Neural crest cell (in vitro differentiated cells): ENCODE results near the gene NGF. TPM values are rescaled to one million over a fixed set of nuclear protein-coding genes. Genes with fewer than 3 reads are reported as not detected.

Experiments used
- DNase-seq: peaks from one replicate; pipeline ENCODE4 v3.0.0; 2021; ENCODE audit warnings: low read depth, mixed read lengths, low spot score
- H3K27ac Mint-ChIP-seq: one replicate; pipeline ENCODE4 v1.8.0; 2021; ENCODE audit warnings: mild to moderate bottlenecking, mixed read lengths; ENCODE audit not compliant: unreplicated experiment
- H3K27me3 Mint-ChIP-seq: 2 replicates; pipeline ENCODE4 v1.8.0; 2021; ENCODE audit warnings: low read depth, mild to moderate bottlenecking, mixed read lengths
- H3K36me3 Mint-ChIP-seq: 2 replicates; pipeline ENCODE4 v1.8.0; 2021; ENCODE audit warnings: low read depth, mild to moderate bottlenecking, mixed read lengths
- H3K4me1 Mint-ChIP-seq: 2 replicates; pipeline ENCODE4 v1.8.0; 2021; ENCODE audit warnings: mixed read lengths
- H3K4me3 Mint-ChIP-seq: one replicate; pipeline ENCODE4 v1.8.0; 2021; ENCODE audit warnings: mild to moderate bottlenecking, mixed read lengths
- H3K9me3 Mint-ChIP-seq: 2 replicates; pipeline ENCODE4 v1.8.0; 2021; ENCODE audit warnings: mixed read lengths
- CTCF ChIP-seq: fragments of 200-600 bp; sonication (generic); conservative IDR thresholded peaks from 2 replicates; pipeline ENCODE4 v1.5.0; 2021; ENCODE audit warnings: antibody characterized with exemption, mild to moderate bottlenecking
- total RNA-seq: library from RNA; stranded (reverse); gene quantifications from 2 replicates; pipeline ENCODE4 v1.2.1, GENCODE V29; 2021

The NGF gene
- total RNA-seq, 1 donor from 2014 or later, result not detected

DNA sequence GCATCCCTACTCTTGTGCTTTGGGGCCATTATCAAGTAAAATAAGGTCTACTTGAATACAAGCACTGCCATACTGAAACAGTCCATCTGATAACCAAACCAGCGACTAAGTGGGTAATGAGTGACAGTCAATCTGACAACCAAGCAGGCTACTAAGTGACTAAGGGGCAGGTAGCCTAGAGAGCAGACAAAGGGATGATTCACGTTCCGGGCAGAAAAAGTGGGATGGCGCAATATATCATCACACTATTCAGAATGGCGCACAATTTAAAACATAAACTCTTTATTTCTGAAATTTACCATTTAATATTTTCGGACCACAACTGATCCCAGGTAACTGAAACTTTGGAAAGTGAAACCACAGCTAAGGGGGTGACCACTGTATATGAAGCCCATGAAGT, 17.7 kb downstream of the NGF start:
- no peak for TF ChIP-seq CTCF
- H3K9me3 Mint-ChIP-seq, result no peaks in the 10 kb centered on the region
- H3K27me3 Mint-ChIP-seq, result no peaks in the 10 kb centered on the region
- no peaks in the 10 kb centered on the region for H3K36me3 Mint-ChIP-seq
- H3K4me3 Mint-ChIP-seq, result no peak overlapping the region
- peaks cover 6% of the 10 kb centered on the region for H3K4me1 Mint-ChIP-seq
- H3K27ac Mint-ChIP-seq, result no peak overlapping the region
- DNase-seq, result no peak

GRCh38 chr1:115319706-115320105, 18.3 kb downstream of the NGF start:
- Mint-ChIP-seq H3K9me3 (no peaks in the 10 kb centered on the region), H3K4me1 (peaks cover 6% of the 10 kb centered on the region), H3K27ac (no peak overlapping the region), H3K36me3 (no peaks in the 10 kb centered on the region), H3K27me3 (no peaks in the 10 kb centered on the region), H3K4me3 (no peak overlapping the region)
- DNase-seq, result no peak
- no peak for TF ChIP-seq CTCF

GRCh38 chr1:115317101-115318012, 20.7 kb downstream of the NGF start:
- Mint-ChIP-seq H3K9me3 (no peaks in the 10 kb centered on the region), H3K27ac (no peak overlapping the region), H3K4me1 (peaks cover 4% of the 10 kb centered on the region), H3K4me3 (no peak overlapping the region), H3K27me3 (no peaks in the 10 kb centered on the region), H3K36me3 (no peaks in the 10 kb centered on the region)
- DNase-seq, result no peak
- no peak for TF ChIP-seq CTCF

DNA sequence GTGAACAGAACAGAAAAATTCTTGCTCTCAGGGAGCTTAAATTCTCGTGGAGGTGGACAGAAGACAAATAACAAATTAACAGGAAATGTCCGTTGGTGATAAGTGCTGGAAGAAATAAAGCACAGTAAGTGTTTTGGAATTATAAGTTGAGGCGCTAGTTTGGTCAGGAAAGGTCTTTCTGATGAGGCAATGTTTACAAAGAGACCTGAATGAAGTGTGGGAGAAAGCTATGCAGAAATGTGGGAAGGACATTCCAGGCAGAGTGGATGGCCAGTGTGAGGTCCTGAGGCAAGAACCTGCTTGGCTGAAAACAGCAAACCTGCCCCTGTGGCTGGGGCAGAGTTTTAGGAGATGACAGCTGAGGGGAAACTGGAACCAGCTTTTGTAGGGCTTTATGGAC, 23.3 kb downstream of the NGF start:
- Mint-ChIP-seq H3K27me3 (no peaks in the 10 kb centered on the region), H3K9me3 (peaks cover 3% of the 10 kb centered on the region), H3K4me1 (peaks cover 4% of the 10 kb centered on the region), H3K27ac (no peak overlapping the region), H3K4me3 (no peak overlapping the region), H3K36me3 (no peaks in the 10 kb centered on the region)
- no peak for TF ChIP-seq CTCF
- no peak for DNase-seq

GRCh38 chr1:115314092-115314491, 24.0 kb downstream of the NGF start:
- Mint-ChIP-seq H3K9me3 (peaks cover 3% of the 10 kb centered on the region), H3K27me3 (no peaks in the 10 kb centered on the region), H3K4me3 (no peak overlapping the region), H3K4me1 (peaks cover 4% of the 10 kb centered on the region), H3K27ac (no peak overlapping the region), H3K36me3 (no peaks in the 10 kb centered on the region)
- TF ChIP-seq CTCF, result no peak
- no peak for DNase-seq
